WERI-Rb-1 (cell line): ENCODE results near the gene ABO.

Source experiments
- DNase-seq: peaks from one replicate; pipeline ENCODE4 v3.0.0-alpha.2; 2020
- H3K27ac ChIP-seq: fragments of 250-450 bp; sonication (Bioruptor Pico); 2 replicates; pipeline ENCODE4 v1.5.1; 2020; ENCODE audit warnings: mild to moderate bottlenecking, moderate library complexity
- H3K27me3 ChIP-seq: fragments of 250-450 bp; sonication (Bioruptor Pico); 2 replicates; pipeline ENCODE4 v1.5.1; 2021; ENCODE audit warnings: mild to moderate bottlenecking, low read depth, moderate library complexity; ENCODE audit not compliant: insufficient read depth, severe bottlenecking
- H3K36me3 ChIP-seq: fragments of 250-450 bp; sonication (Bioruptor Pico); 2 replicates; pipeline ENCODE4 v1.5.1; 2020; ENCODE audit warnings: mild to moderate bottlenecking, moderate library complexity
- H3K4me3 ChIP-seq: 2 replicates; pipeline ENCODE4 v1.5.1; 2011; ENCODE audit warnings: low read depth, mild to moderate bottlenecking, control low read depth, low read length
- H3K9me3 ChIP-seq: fragments of 250-450 bp; sonication (Bioruptor Pico); 2 replicates; pipeline ENCODE4 v1.5.1; 2021; ENCODE audit warnings: mild to moderate bottlenecking, moderate library complexity; ENCODE audit not compliant: severe bottlenecking
- CTCF ChIP-seq: IDR thresholded peaks from 2 replicates; pipeline ENCODE4 v1.5.1; 2011; ENCODE audit warnings: low read depth, mild to moderate bottlenecking, control low read depth, inconsistent platforms, low read length

ABO gene

GRCh38 chr9:133260334-133261102 lies 14.5 kb downstream of the ABO start:
- H3K27me3 ChIP-seq = no peaks in the 10 kb centered on the region

GRCh38 chr9:133258061-133259015 lies 16.7 kb downstream of the ABO start:
- no peak for TF ChIP-seq CTCF
- Histone ChIP-seq H3K36me3 (no peaks in the 10 kb centered on the region), H3K9me3 (peaks cover 3% of the 10 kb centered on the region), H3K4me3 (no peak overlapping the region), H3K27me3 (no peaks in the 10 kb centered on the region), H3K27ac (no peak overlapping the region)
- peak; percentile 23 for DNase-seq

More at GRCh38 chr9:133260334-133261102, 14.5 kb downstream of the ABO start:
- Histone ChIP-seq H3K27ac (no peak overlapping the region), H3K9me3 (no peaks in the 10 kb centered on the region), H3K36me3 (no peaks in the 10 kb centered on the region), H3K4me3 (no peak overlapping the region)
- DNase-seq = no peak
- no peak for TF ChIP-seq CTCF

- Histone ChIP-seq H3K9me3 (peaks cover 3% of the 10 kb centered on the region), H3K27ac (no peak overlapping the region), H3K27me3 (no peaks in the 10 kb centered on the region), H3K4me3 (no peak overlapping the region), H3K36me3 (no peaks in the 10 kb centered on the region)
- no peak for TF ChIP-seq CTCF
- no peak for DNase-seq
These were observed 17.5 kb downstream of the ABO start for GRCh38 chr9:133257465-133257956.

GRCh38 chr9:133256686-133257091 lies 18.3 kb downstream of the ABO start:
- H3K4me3 ChIP-seq = no peak overlapping the region
- no peaks in the 10 kb centered on the region for H3K36me3 ChIP-seq
- DNase-seq = no peak
- peaks cover 3% of the 10 kb centered on the region for H3K9me3 ChIP-seq
- H3K27ac ChIP-seq = no peak overlapping the region
- H3K27me3 ChIP-seq = no peaks in the 10 kb centered on the region
- TF ChIP-seq CTCF = no peak

- Histone ChIP-seq H3K27me3 (no peaks in the 10 kb centered on the region), H3K36me3 (no peaks in the 10 kb centered on the region), H3K27ac (no peak overlapping the region), H3K4me3 (no peak overlapping the region), H3K9me3 (peaks cover 3% of the 10 kb centered on the region)
- DNase-seq = no peak
- no peak for TF ChIP-seq CTCF
These were observed 18.9 kb downstream of the ABO start for GRCh38 chr9:133256136-133256461.
